WTC11 (cell line): ENCODE data around the gene S1PR5.

Experiments used
- ATF1 ChIP-seq: sonication (generic); formaldehyde crosslinking; IDR thresholded peaks from 2 replicates; pipeline ENCODE4 v1.8.1; 2023; ENCODE audit warnings: mild to moderate bottlenecking, moderate library complexity, missing genetic modification reagents
- CREM ChIP-seq: sonication (generic); formaldehyde crosslinking; IDR thresholded peaks from 2 replicates; pipeline ENCODE4 v1.8.1; 2022; ENCODE audit warnings: mild to moderate bottlenecking, missing genetic modification reagents, moderate library complexity
- ETV6 ChIP-seq: sonication (generic); formaldehyde crosslinking; IDR thresholded peaks from 2 replicates; pipeline ENCODE4 v1.8.1; 2022; ENCODE audit warnings: mild to moderate bottlenecking, missing genetic modification reagents
- JUN ChIP-seq: sonication (generic); formaldehyde crosslinking; IDR thresholded peaks from 2 replicates; pipeline ENCODE4 v1.8.0; 2023; ENCODE audit warnings: mild to moderate bottlenecking, missing genetic modification reagents
- KAT7 ChIP-seq: sonication (generic); formaldehyde crosslinking; IDR thresholded peaks from 2 replicates; pipeline ENCODE4 v1.8.1; 2023; ENCODE audit warnings: missing genetic modification reagents, mild to moderate bottlenecking, borderline replicate concordance
- SP1 ChIP-seq: sonication (generic); formaldehyde crosslinking; conservative IDR thresholded peaks from 2 replicates; pipeline ENCODE4 v1.8.1; 2022; ENCODE audit warnings: missing genetic modification reagents
- TP53 ChIP-seq: sonication (generic); formaldehyde crosslinking; IDR thresholded peaks from 2 replicates; pipeline ENCODE4 v1.8.1; 2023; ENCODE audit warnings: mild to moderate bottlenecking, missing genetic modification reagents
- TF ChIP-seq, protein P1 (sequence below): fragments of 250-450 bp; sonication (Bioruptor Pico); IDR thresholded peaks from 2 replicates; pipeline ENCODE4 v1.9.0; 2021; ENCODE audit warnings: mild to moderate bottlenecking
- TF ChIP-seq, protein P2 (sequence below): fragments of 200-600 bp; IDR thresholded peaks from 2 replicates; pipeline ENCODE4 v1.8.0; 2022; ENCODE audit warnings: antibody characterized with exemption
- TF ChIP-seq, protein P3 (sequence below): sonication (generic); formaldehyde crosslinking; conservative IDR thresholded peaks from 2 replicates; pipeline ENCODE4 v1.8.1; 2023; ENCODE audit warnings: mild to moderate bottlenecking, low read depth, missing genetic modification reagents, moderate library complexity
- TF ChIP-seq, protein P4 (sequence below): sonication (generic); formaldehyde crosslinking; IDR thresholded peaks from 2 replicates; pipeline ENCODE4 v1.8.1; 2022; ENCODE audit warnings: low read depth, mild to moderate bottlenecking, moderate library complexity, missing genetic modification reagents, borderline replicate concordance
- TF ChIP-seq, protein P5 (sequence below): sonication (generic); formaldehyde crosslinking; IDR thresholded peaks from 2 replicates; pipeline ENCODE4 v1.8.1; 2023; ENCODE audit warnings: mild to moderate bottlenecking, missing genetic modification reagents, moderate library complexity
- TF ChIP-seq, protein P6 (sequence below): fragments of 250-450 bp; sonication (Bioruptor Pico); IDR thresholded peaks from 2 replicates; pipeline ENCODE4 v2.1.2; 2022; ENCODE audit warnings: mild to moderate bottlenecking, moderate library complexity

DNA sequence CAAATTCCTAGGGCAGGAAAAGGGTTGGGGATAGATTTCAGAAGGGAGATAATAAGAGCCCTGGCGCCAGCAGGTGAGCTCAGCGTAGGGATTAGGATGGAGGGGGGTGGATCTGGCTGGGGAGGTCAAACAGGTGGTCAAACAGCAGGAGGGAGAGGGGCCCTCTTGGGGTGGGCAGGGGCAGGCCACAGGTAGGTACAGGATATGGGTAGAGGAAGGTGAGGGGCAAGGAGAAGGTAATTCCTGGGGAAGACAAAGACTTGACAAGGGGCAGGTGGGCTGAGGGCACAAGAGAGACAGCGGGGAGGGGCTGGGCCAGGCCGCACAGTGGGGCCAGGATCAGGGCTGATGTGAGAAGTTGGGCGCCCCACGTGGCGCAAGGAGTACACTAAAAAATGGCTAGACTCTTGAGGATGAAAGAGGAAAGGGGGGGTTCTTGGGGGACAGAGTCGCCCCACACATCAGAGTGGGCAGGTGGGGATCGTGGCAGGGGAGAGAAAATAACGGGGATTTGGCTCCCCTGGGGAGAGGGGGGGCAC is 47.9 kb upstream of the S1PR5 start:
- TF ChIP-seq, protein P1, sequence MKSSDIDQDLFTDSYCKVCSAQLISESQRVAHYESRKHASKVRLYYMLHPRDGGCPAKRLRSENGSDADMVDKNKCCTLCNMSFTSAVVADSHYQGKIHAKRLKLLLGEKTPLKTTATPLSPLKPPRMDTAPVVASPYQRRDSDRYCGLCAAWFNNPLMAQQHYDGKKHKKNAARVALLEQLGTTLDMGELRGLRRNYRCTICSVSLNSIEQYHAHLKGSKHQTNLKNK: no peak
- TF ChIP-seq CREM (CRISPR knock-in tag) (no peak), JUN (CRISPR knock-in tag) (no peak), TP53 (CRISPR knock-in tag) (no peak), ATF1 (CRISPR knock-in tag) (no peak), ETV6 (CRISPR knock-in tag) (no peak), KAT7 (no peak), SP1 (no peak)
- TF ChIP-seq, protein P2, sequence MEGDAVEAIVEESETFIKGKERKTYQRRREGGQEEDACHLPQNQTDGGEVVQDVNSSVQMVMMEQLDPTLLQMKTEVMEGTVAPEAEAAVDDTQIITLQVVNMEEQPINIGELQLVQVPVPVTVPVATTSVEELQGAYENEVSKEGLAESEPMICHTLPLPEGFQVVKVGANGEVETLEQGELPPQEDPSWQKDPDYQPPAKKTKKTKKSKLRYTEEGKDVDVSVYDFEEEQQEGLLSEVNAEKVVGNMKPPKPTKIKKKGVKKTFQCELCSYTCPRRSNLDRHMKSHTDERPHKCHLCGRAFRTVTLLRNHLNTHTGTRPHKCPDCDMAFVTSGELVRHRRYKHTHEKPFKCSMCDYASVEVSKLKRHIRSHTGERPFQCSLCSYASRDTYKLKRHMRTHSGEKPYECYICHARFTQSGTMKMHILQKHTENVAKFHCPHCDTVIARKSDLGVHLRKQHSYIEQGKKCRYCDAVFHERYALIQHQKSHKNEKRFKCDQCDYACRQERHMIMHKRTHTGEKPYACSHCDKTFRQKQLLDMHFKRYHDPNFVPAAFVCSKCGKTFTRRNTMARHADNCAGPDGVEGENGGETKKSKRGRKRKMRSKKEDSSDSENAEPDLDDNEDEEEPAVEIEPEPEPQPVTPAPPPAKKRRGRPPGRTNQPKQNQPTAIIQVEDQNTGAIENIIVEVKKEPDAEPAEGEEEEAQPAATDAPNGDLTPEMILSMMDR: no peak
- TF ChIP-seq, protein P3, sequence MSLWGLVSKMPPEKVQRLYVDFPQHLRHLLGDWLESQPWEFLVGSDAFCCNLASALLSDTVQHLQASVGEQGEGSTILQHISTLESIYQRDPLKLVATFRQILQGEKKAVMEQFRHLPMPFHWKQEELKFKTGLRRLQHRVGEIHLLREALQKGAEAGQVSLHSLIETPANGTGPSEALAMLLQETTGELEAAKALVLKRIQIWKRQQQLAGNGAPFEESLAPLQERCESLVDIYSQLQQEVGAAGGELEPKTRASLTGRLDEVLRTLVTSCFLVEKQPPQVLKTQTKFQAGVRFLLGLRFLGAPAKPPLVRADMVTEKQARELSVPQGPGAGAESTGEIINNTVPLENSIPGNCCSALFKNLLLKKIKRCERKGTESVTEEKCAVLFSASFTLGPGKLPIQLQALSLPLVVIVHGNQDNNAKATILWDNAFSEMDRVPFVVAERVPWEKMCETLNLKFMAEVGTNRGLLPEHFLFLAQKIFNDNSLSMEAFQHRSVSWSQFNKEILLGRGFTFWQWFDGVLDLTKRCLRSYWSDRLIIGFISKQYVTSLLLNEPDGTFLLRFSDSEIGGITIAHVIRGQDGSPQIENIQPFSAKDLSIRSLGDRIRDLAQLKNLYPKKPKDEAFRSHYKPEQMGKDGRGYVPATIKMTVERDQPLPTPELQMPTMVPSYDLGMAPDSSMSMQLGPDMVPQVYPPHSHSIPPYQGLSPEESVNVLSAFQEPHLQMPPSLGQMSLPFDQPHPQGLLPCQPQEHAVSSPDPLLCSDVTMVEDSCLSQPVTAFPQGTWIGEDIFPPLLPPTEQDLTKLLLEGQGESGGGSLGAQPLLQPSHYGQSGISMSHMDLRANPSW (CRISPR knock-in tag): no peak
- TF ChIP-seq, protein P4, sequence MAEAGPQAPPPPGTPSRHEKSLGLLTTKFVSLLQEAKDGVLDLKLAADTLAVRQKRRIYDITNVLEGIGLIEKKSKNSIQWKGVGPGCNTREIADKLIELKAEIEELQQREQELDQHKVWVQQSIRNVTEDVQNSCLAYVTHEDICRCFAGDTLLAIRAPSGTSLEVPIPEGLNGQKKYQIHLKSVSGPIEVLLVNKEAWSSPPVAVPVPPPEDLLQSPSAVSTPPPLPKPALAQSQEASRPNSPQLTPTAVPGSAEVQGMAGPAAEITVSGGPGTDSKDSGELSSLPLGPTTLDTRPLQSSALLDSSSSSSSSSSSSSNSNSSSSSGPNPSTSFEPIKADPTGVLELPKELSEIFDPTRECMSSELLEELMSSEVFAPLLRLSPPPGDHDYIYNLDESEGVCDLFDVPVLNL (CRISPR knock-in tag): no peak
- TF ChIP-seq, protein P5, sequence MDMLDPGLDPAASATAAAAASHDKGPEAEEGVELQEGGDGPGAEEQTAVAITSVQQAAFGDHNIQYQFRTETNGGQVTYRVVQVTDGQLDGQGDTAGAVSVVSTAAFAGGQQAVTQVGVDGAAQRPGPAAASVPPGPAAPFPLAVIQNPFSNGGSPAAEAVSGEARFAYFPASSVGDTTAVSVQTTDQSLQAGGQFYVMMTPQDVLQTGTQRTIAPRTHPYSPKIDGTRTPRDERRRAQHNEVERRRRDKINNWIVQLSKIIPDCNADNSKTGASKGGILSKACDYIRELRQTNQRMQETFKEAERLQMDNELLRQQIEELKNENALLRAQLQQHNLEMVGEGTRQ (CRISPR knock-in tag): no peak
- TF ChIP-seq, protein P6, sequence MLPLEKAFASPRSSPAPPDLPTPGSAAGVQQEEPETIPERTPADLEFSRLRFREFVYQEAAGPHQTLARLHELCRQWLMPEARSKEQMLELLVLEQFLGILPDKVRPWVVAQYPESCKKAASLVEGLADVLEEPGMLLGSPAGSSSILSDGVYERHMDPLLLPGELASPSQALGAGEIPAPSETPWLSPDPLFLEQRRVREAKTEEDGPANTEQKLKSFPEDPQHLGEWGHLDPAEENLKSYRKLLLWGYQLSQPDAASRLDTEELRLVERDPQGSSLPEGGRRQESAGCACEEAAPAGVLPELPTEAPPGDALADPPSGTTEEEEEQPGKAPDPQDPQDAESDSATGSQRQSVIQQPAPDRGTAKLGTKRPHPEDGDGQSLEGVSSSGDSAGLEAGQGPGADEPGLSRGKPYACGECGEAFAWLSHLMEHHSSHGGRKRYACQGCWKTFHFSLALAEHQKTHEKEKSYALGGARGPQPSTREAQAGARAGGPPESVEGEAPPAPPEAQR: no peak
